ENCODE measurements around the gene SKIC8. TPM values are rescaled to one million over a fixed set of nuclear protein-coding genes. Genes with fewer than 3 reads are reported as not detected.

Gene SKIC8
- total RNA-seq, 3 donors from 2014 or later (not counting 1 experiment from before 2014, with no cell fraction given), result 20.7 to 24.9 (median 21.4) TPM

GRCh38 chr15:78244893-78245292 lies 54.5 kb downstream of the SKIC8 start:
- intact Hi-C loops (cut with micrococcal nuclease), result loop anchor here (5.0 kb wide), 1 partner anchor 118 kb away; no protein-coding TSS in a partner anchor
- Histone ChIP-seq H3K4me3 (ENCODE audit: low read length) (no peak overlapping the region), H3K4me1 (ENCODE audit: control insufficient read depth, insufficient read depth, low read length) (no peaks in the 10 kb centered on the region), H3K36me3 (ENCODE audit: control insufficient read depth, insufficient read depth, low read length) (no peaks in the 10 kb centered on the region), H3K9me3 (ENCODE audit: control insufficient read depth, insufficient read depth, low read length) (no peaks in the 10 kb centered on the region), H3K27ac (ENCODE audit: low read length) (no peak overlapping the region), H3K27me3 (ENCODE audit: control insufficient read depth, insufficient read depth, low read length) (no peaks in the 10 kb centered on the region)
- WGBS (ENCODE audit: insufficient coverage), result 52% methylated on average over 7 of the region's 7 CpGs
- Mint-ChIP-seq H3K4me3 (no peak overlapping the region), H3K27ac (no peak overlapping the region), H3K4me1 (no peaks in the 10 kb centered on the region), H3K9me3 (no peaks in the 10 kb centered on the region), H3K36me3 (no peaks in the 10 kb centered on the region), H3K27me3 (ENCODE audit: low read depth in 2 of 2) (peaks cover 0 to 2% of the 10 kb centered on the region in 2 donors)
- no peak for TF ChIP-seq CTCF (IDR thresholded peaks at IDR 0.05)
- DNase-seq, result no peak
- no peak for ATAC-seq

GRCh38 chr15:78244101-78244500 lies 55.3 kb downstream of the SKIC8 start:
- Histone ChIP-seq H3K4me3 (ENCODE audit: low read length) (no peak overlapping the region), H3K36me3 (ENCODE audit: control insufficient read depth, insufficient read depth, low read length) (no peaks in the 10 kb centered on the region), H3K27ac (ENCODE audit: low read length) (no peak overlapping the region), H3K27me3 (ENCODE audit: control insufficient read depth, insufficient read depth, low read length) (no peaks in the 10 kb centered on the region), H3K9me3 (ENCODE audit: control insufficient read depth, insufficient read depth, low read length) (no peaks in the 10 kb centered on the region), H3K4me1 (ENCODE audit: control insufficient read depth, insufficient read depth, low read length) (no peaks in the 10 kb centered on the region)
- Mint-ChIP-seq H3K36me3 (no peaks in the 10 kb centered on the region), H3K9me3 (no peaks in the 10 kb centered on the region), H3K27me3 (ENCODE audit: low read depth in 2 of 2) (peaks cover 0 to 2% of the 10 kb centered on the region in 2 donors), H3K4me3 (no peak overlapping the region), H3K27ac (no peak overlapping the region), H3K4me1 (no peaks in the 10 kb centered on the region)
- DNase-seq, result no peak
- intact Hi-C loops (cut with micrococcal nuclease), result loop anchor here (5.0 kb wide), 1 partner anchor 117 kb away; no protein-coding TSS in a partner anchor
- 94% methylated on average over 6 of the region's 6 CpGs for WGBS (ENCODE audit: insufficient coverage)
- TF ChIP-seq CTCF (IDR thresholded peaks at IDR 0.05), result no peak
- ATAC-seq, result no peak

GRCh38 chr15:78243491-78243941 lies 55.9 kb downstream of the SKIC8 start:
- H3K27me3 Mint-ChIP-seq (ENCODE audit: low read depth in 2 of 2), result no peaks in the 10 kb centered on the region
- H3K4me3 Mint-ChIP-seq, result no peak overlapping the region
- DNase-seq (no peak), ATAC-seq (no peak)
- H3K4me1 ChIP-seq (ENCODE audit: control insufficient read depth, insufficient read depth, low read length), result no peaks in the 10 kb centered on the region
- H3K9me3 Mint-ChIP-seq, result no peaks in the 10 kb centered on the region
- H3K27me3 ChIP-seq (ENCODE audit: control insufficient read depth, insufficient read depth, low read length), result no peaks in the 10 kb centered on the region
- H3K36me3 Mint-ChIP-seq, result no peaks in the 10 kb centered on the region
- H3K27ac Mint-ChIP-seq, result no peak overlapping the region
- no peak overlapping the region for H3K4me3 ChIP-seq (ENCODE audit: low read length)
- no peaks in the 10 kb centered on the region for H3K4me1 Mint-ChIP-seq
- intact Hi-C loops (cut with micrococcal nuclease), result loop anchor here (5.0 kb wide), 1 partner anchor 116 kb away; no protein-coding TSS in a partner anchor
- TF ChIP-seq CTCF (IDR thresholded peaks at IDR 0.05), result no peak
- H3K27ac ChIP-seq (ENCODE audit: low read length), result no peak overlapping the region
- no peaks in the 10 kb centered on the region for H3K36me3 ChIP-seq (ENCODE audit: control insufficient read depth, insufficient read depth, low read length)
- H3K9me3 ChIP-seq (ENCODE audit: control insufficient read depth, insufficient read depth, low read length), result no peaks in the 10 kb centered on the region
- 77% methylated on average over 6 of the region's 6 CpGs for WGBS (ENCODE audit: insufficient coverage)

GRCh38 chr15:78243058-78243457 lies 56.4 kb downstream of the SKIC8 start:
- Mint-ChIP-seq H3K36me3 (no peaks in the 10 kb centered on the region), H3K9me3 (no peaks in the 10 kb centered on the region), H3K27me3 (ENCODE audit: low read depth in 2 of 2) (no peaks in the 10 kb centered on the region), H3K27ac (no peak overlapping the region), H3K4me3 (no peak overlapping the region), H3K4me1 (no peaks in the 10 kb centered on the region)
- H3K4me3 ChIP-seq (ENCODE audit: low read length), result no peak overlapping the region
- no peak overlapping the region for H3K27ac ChIP-seq (ENCODE audit: low read length)
- WGBS (ENCODE audit: insufficient coverage), result 87% methylated on average over 6 of the region's 6 CpGs
- H3K27me3 ChIP-seq (ENCODE audit: control insufficient read depth, insufficient read depth, low read length), result no peaks in the 10 kb centered on the region
- H3K36me3 ChIP-seq (ENCODE audit: control insufficient read depth, insufficient read depth, low read length), result no peaks in the 10 kb centered on the region
- no peaks in the 10 kb centered on the region for H3K4me1 ChIP-seq (ENCODE audit: control insufficient read depth, insufficient read depth, low read length)
- ATAC-seq (no peak), DNase-seq (no peak)
- intact Hi-C loops (cut with micrococcal nuclease), result loop anchor here (5.0 kb wide), 1 partner anchor 116 kb away; no protein-coding TSS in a partner anchor
- H3K9me3 ChIP-seq (ENCODE audit: control insufficient read depth, insufficient read depth, low read length), result no peaks in the 10 kb centered on the region
- no peak for TF ChIP-seq CTCF (IDR thresholded peaks at IDR 0.05)
